ENCODE measurements around the gene CCDC24.

The CCDC24 gene

DNA sequence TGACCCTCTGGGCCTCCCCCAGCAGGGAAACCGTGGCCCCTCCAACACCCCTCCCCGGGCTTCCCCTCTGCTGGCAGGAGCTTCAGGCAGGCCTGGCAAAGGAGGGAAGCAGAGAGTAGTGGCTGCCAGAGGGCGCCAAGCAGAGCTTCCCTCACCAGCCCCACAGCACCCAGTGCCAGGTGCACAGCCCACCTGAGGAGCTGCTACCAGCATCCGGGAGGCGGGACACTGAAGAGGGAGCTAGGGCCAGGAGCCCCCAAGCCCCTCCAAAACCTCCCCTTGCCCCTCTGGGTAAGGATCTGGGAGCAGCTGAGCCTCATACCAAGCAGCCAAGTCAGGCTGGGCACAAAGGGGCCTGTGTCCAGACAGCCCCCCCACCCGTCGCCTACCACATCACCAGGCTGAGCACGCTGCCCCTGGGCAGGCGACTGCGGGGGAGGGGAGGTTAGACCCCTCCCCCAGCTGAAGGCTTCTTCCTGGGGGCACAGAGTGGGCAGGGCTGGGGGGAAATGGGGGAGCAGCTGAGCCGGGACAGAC lies 19.6 kb downstream of the CCDC24 start:
- Histone ChIP-seq H3K36me3 (ENCODE audit: control insufficient read depth, insufficient read depth, low read length) (no peaks in the 10 kb centered on the region), H3K27me3 (replicated peaks; ENCODE audit: control insufficient read depth, insufficient read depth, low read length) (no peaks in the 10 kb centered on the region), H3K4me3 (replicated peaks; ENCODE audit: low read depth, low read length) (no peak overlapping the region)
- no peak for TF ChIP-seq CTCF (IDR thresholded peaks at IDR 0.05; ENCODE audit: insufficient read depth, low read length, poor library complexity, severe bottlenecking)
- DNase-seq (ENCODE audit: extremely low read depth, insufficient read length): no peak

DNA sequence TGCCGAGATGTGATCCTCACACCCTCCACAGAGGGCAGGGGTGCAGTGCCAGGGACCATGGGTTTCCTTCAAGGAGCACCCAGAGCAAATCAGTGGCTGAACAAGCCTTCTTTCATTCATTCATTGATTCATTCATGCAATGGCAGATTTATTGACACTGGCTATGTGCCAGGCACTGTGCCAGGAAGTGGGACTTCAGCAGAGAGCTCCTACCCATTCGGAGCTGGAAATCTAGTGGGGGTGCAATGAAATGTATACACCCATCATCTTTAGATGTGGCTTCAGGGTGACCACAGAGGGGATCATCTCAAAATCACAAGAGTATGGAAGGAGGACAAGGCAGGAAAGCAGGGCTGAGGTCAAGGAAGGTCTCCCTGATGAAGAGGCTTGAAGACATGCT lies 21.0 kb downstream of the CCDC24 start:
- Histone ChIP-seq H3K4me3 (replicated peaks; ENCODE audit: low read depth, low read length) (no peak overlapping the region), H3K36me3 (ENCODE audit: control insufficient read depth, insufficient read depth, low read length) (no peaks in the 10 kb centered on the region), H3K27me3 (replicated peaks; ENCODE audit: control insufficient read depth, insufficient read depth, low read length) (no peaks in the 10 kb centered on the region)
- TF ChIP-seq CTCF (IDR thresholded peaks at IDR 0.05; ENCODE audit: insufficient read depth, low read length, poor library complexity, severe bottlenecking): no peak
- DNase-seq (ENCODE audit: extremely low read depth, insufficient read length): no peak

DNA sequence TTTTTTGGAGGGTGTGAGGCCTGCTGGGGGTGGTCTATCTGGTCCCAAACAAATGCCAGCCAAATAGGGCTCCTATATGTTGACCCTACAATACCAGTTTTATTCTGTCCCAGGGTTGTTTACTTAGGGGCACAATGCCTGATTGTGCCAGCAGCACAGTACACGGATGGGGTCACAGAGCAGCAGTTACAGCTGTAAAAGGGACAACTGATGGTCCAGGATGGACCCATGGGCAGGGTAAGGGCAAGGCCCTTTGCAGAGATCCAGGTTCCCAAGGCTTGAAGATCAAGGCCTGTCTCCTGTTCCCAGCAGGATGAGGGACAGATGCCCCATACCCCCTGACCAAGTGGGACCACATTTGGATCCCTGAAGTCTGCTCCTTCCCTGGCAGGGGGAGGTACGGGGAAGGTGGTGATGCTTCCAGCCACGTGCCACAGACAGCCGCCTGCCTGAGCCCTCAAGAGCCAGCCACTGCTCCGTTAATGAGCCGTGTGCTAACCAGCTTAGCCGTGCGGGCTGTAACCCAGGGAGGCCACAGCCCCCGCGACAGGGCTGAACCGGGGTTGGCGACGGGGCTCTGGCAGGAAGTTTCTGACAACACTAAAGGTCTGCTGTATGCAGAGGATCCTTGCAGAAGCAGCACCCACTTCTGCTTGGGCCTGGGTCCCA lies 21.7 kb downstream of the CCDC24 start:
- H3K4me3 ChIP-seq (replicated peaks; ENCODE audit: low read depth, low read length): no peak overlapping the region
- H3K36me3 ChIP-seq (ENCODE audit: control insufficient read depth, insufficient read depth, low read length): no peaks in the 10 kb centered on the region
- no peak for DNase-seq (ENCODE audit: extremely low read depth, insufficient read length)
- TF ChIP-seq CTCF (IDR thresholded peaks at IDR 0.05; ENCODE audit: insufficient read depth, low read length, poor library complexity, severe bottlenecking): no peak
- H3K27me3 ChIP-seq (replicated peaks; ENCODE audit: control insufficient read depth, insufficient read depth, low read length): no peaks in the 10 kb centered on the region

- no peak for TF ChIP-seq CTCF (IDR thresholded peaks at IDR 0.05; ENCODE audit: insufficient read depth, low read length, poor library complexity, severe bottlenecking)
- DNase-seq (ENCODE audit: extremely low read depth, insufficient read length): no peak
These were observed 22.6 kb downstream of the CCDC24 start for GRCh38 chr1:44013949-44014348.

DNA sequence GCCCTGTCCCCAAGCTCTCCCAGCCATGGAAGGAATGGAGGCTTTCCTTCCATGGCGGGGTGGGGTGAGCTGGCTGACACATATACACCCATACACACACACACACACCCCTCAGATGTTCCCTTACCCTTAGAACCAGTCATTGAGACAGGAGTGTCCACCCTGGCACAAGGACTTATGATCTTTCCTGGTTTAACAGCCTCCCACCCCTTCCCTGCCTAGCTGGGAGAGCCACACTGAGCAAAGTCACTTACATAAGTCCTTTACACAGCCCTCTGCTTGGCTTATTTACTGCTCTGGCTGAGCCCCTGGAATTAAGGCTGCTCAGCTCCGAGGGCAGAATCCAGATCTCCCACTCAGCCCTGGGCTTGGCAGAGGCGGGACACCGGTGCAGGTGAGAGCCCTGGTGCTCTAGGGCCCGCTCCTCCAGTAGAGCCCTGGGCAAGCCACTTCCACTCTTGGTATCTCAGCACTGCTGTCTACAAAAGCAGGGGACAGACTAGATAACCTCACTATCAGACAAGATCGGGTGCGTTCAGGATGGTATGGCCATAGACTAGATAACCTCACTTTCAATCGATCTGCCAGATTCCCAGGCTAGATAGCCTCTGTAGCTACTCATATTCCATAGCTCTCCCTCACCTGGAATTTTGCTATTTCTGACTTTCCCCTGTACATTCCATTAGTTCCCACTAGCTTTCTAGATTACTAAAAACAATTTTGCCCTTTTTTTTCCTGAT lies 23.1 kb downstream of the CCDC24 start:
- TF ChIP-seq CTCF (IDR thresholded peaks at IDR 0.05; ENCODE audit: insufficient read depth, low read length, poor library complexity, severe bottlenecking): no peak
- DNase-seq (ENCODE audit: extremely low read depth, insufficient read length): no peak
- H3K36me3 ChIP-seq (ENCODE audit: control insufficient read depth, insufficient read depth, low read length): no peaks in the 10 kb centered on the region

More at GRCh38 chr1:44013949-44014348, 22.6 kb downstream of the CCDC24 start:
- no peak overlapping the region for H3K4me3 ChIP-seq (replicated peaks; ENCODE audit: low read depth, low read length)
- no peaks in the 10 kb centered on the region for H3K27me3 ChIP-seq (replicated peaks; ENCODE audit: control insufficient read depth, insufficient read depth, low read length)
- H3K36me3 ChIP-seq (ENCODE audit: control insufficient read depth, insufficient read depth, low read length): no peaks in the 10 kb centered on the region

More for the DNA sequence above, 23.1 kb downstream of the CCDC24 start:
- Histone ChIP-seq H3K27me3 (replicated peaks; ENCODE audit: control insufficient read depth, insufficient read depth, low read length) (no peaks in the 10 kb centered on the region; the same call in 1 of the 2 replicates), H3K4me3 (replicated peaks; ENCODE audit: low read depth, low read length) (no peak overlapping the region)

Measured in GM06990 (cell line).